Glomerular visceral epithelial cell (primary cell): ENCODE measurements around the gene SLC1A7.
A peak's percentile ranks its signal among the peaks of the same experiment; 100 is the strongest.

ENCODE experiments used
- DNase-seq: peaks from one replicate; pipeline ENCODE4 v3.0.0-alpha.2; 2016; ENCODE audit errors: extremely low spot score

Gene SLC1A7

GRCh38 chr1:53116307-53116810, 26.1 kb downstream of the SLC1A7 start:
- DNase-seq: no peak

GRCh38 chr1:53115403-53116306, 26.8 kb downstream of the SLC1A7 start:
- DNase-seq: no peak

DNA sequence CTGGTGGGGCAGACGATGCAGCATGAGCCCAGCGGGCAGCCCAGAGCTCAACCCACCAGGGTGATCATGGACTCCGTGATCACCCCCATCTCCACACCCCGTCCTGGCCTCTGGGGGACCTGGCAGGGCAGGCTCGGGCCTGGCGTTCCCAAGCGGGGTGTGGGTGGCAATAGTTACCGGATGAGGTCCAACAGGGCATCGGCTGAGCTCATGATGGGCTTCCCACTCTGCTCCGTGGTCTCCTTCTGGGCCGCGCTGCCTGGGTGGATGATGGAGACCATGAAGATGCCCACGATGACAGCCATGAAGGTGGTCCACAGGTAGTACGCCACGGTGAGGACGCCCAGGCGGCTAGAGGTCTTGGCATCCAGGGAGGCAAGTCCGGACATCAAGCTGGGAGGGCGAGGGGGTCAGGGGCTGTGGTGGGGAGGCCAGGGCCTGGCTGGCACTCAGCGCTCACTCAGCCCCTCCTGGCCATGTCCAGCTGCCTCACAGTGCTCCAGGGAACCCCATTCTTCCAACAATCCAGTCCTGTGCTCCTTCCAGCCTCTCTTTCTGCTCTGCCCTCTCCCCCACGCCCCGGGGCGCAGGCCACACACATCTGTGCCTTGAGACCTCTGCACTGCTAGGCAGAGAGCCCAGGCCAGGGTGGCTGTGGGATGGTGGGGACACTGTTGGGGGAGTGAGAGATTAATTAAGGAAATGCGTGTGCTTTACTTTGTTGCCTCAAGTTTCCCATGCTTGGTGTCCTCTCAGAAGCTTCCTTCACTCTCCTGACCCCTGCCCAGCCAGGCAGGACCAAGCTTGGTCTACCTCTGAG, 27.6 kb downstream of the SLC1A7 start:
- no peak for DNase-seq

GRCh38 chr1:53114090-53114489, 28.3 kb downstream of the SLC1A7 start:
- no peak for DNase-seq

GRCh38 chr1:53112861-53113260, 29.6 kb downstream of the SLC1A7 start:
- no peak for DNase-seq

GRCh38 chr1:53112271-53112774, 30.1 kb downstream of the SLC1A7 start:
- peak; percentile 45 for DNase-seq

- no peak for DNase-seq
Observed at GRCh38 chr1:53111693-53112092, 30.7 kb downstream of the SLC1A7 start.

GRCh38 chr1:53111073-53111556, 31.3 kb downstream of the SLC1A7 start:
- no peak for DNase-seq

DNA sequence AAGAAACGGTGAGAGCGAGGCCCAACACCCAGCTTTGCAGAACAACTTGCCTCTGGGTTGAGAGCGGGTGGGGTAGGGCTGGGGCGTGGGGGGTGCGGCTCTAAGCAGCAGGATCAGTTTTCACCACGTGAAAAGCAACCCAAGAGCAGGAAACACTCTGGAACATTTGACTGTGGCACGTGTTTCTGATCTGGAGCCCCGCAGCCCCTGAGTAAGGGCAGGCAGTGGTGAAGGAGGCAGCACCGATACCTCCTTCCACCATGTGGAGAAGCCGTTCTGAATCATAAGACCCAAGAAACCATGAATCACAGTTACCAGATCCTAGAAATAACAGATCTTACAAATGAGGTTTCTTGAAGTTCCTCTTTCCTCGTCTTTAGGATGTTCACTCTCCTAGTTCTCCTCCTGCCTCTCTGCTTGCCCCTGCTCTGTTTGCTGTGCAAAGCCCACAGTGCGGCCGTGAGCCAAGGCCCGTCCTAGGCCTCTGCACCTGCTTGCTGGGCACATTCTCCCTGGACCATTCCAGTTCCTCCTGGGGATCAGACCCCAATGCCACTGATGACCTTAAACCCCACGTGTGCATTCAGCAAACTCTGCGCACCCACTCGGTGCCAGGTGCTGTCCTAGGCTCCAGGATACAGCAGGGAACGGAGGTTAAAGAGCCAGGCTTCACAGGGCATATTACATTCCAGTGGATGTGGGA, 31.9 kb downstream of the SLC1A7 start:
- no peak for DNase-seq

DNA sequence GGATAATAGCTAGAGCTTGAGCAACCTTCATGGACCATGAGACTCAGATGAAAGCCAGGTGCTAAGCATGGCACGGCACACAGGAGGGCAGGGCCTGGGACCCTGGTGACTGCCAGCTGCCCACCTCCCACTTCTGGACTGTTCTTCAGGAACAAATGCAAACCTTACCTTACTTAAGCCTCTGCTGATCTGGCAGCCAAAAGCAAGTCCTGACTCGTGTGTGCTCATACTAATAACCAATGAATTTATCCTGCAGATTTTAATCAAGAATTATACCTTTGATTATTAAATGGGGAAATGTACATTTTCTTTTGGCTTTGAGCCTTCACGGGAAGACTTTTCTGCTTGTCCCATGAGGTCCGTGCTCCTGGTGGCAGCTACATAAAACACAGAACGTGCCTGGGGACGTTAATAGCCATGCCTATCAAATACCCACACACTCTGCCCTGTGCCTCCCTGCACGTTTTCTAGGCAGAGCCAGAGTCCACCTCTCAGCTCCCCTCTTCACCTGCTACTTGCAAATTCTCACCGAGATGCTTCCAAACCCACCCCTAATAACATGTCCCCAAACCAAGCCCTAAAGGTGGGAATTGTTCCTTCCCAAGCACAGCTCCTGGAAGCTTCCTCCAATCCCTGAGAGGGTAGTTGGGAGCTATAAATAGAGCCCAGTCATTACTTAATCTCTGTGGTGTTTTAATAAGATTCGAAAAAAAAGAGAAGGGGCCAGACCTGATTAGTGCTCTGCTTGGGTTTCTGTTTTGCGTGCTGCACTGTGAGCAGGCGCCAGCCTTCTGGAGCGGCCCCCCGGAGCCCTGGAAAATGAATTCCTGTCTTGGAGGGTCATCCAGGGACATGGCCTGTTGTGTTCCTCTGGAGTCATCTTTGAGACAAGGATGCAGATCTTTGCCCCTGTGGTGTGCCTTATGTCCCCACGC, 33.5 kb downstream of the SLC1A7 start:
- DNase-seq: no peak

GRCh38 chr1:53107570-53108322, 34.7 kb downstream of the SLC1A7 start:
- DNase-seq: no peak

DNA sequence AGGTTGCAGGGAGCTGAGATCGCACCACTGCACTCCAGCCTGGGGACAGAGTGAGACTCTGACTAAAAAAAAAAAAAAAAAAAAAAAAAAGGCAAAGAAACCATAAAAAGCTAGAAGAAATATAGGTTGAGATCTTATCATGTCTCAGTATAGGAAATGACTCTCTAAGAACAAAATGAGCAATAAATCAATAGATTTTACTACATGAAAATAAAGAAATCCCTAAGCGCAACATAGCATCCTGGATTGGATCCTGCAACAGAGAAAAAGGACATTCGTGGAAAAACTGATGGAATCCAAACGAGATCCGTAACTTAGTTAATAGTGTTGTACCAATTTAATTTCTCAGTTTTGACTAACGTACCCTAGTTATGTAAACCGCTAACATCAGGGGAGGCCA, 35.3 kb downstream of the SLC1A7 start:
- DNase-seq: no peak

DNA sequence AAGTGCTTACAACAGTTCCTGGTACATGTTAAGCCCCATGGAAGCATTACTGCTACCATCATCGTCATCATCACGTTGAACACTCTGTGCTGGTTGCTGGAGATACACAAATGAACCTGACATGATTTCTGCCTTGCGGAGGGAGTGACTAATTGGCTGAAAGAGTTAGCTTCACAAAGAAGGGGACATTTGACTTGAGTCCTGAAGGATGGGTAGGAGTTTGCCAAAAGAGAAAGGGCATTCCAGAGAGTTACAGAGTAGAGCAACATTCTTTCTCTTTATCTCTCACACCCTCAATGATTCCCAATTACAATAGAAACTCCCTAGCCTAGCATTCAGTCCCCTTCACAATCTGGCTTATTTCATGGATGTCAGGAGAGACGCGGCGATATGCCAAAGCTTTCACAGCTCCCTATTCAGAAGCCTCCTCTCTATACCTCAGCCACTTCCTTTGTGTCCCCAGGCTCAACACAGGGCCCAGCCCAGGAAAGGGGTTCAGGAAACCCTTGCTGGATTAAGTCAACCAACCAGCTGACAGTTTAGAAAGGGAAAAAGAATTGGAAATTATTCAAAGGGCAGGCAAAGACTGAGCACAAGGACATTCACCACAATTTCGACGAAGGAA, 38.0 kb downstream of the SLC1A7 start:
- DNase-seq: no peak

DNA sequence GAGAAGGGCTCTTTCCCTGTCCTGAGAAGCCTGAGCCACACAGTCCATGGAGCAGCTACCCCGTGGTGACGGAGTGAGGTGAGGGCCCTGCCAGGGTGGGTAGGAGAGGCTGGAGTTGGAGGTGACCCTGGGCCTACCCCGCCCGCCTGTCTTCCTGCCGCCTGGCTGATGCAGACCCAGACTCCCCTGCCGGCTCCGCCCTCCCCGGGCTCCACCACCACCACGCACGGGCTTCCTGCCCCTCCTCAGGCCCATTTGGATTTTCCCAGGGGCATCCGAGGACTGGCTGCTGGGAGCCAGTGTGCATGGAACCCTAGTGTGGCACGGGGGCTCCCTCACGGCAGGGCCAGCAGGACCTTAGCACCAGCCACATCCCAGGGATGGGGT, 47.9 kb downstream of the SLC1A7 start:
- DNase-seq: no peak

GRCh38 chr1:53093778-53094532, 48.5 kb downstream of the SLC1A7 start:
- DNase-seq: no peak

GRCh38 chr1:53093451-53093754, 49.0 kb downstream of the SLC1A7 start:
- no peak for DNase-seq

DNA sequence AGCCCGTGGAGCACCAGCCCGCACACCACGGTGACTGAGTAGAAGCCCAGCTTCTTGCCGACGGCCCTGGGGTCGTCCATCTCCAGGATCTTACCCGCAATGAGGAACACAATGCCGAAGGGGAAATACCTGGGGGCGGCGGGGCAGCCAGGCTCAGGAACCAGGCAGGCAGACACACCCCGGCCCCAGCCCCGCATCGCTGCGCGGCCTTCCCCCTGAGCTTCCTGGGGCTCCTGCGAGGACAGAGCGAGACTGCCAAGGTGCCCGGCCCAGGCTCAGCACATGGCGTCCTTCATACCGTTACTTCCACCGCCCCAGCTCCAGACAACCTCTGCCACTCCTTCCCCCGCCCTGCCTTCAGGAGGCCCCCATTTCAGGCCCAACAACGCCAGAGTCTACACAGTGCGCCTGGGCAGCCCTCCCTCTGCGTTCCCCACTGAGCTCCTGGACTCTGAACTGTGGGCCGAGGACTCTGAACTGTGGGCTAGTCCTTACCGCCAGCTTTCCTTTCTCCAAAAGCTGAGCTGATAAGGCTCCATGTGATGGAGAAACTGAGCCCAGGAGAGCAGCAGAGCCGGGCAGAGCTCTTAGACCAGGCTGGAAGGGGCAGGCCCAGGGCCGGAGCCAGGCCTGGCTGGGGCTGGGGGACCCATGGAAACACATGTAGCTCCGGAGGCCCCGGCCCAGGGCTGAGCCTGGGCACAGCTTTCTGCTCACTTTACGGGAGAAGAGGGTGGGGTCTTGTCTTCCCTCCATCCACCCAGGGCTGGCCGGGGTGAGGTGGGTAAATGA, 49.6 kb downstream of the SLC1A7 start:
- DNase-seq: no peak
